Chondrocyte (in vitro differentiated cells): ENCODE data around the gene ICOS. TPM values are rescaled to one million over a fixed set of nuclear protein-coding genes. Genes with fewer than 3 reads are reported as not detected.
"Not testable (repeated sequence)": the region's sequence is repeated elsewhere in the genome, so short reads cannot be mapped to it uniquely, and the experiment has no call there.

Source experiments
- DNase-seq: peaks from one replicate; pipeline ENCODE4 v3.0.0; 2021; ENCODE audit warnings: mixed read lengths, low spot score
- H3K27ac Mint-ChIP-seq: one replicate; pipeline ENCODE4 v1.8.0; 2021; ENCODE audit warnings: mild to moderate bottlenecking, moderate library complexity, mixed read lengths; ENCODE audit not compliant: unreplicated experiment
- H3K27me3 Mint-ChIP-seq: 2 replicates; pipeline ENCODE4 v1.8.0; 2021; ENCODE audit warnings: low read depth, mixed read lengths
- H3K36me3 Mint-ChIP-seq: 2 replicates; pipeline ENCODE4 v1.8.0; 2021; ENCODE audit warnings: low read depth, mixed read lengths
- H3K4me1 Mint-ChIP-seq: 2 replicates; pipeline ENCODE4 v1.8.0; 2021; ENCODE audit warnings: low read depth, mild to moderate bottlenecking, mixed read lengths
- H3K4me3 Mint-ChIP-seq: one replicate; pipeline ENCODE4 v1.8.0; 2021; ENCODE audit warnings: mild to moderate bottlenecking, moderate library complexity, mixed read lengths; ENCODE audit not compliant: unreplicated experiment
- H3K9me3 Mint-ChIP-seq: 2 replicates; pipeline ENCODE4 v1.8.0; 2021; ENCODE audit warnings: low read depth, mixed read lengths
- total RNA-seq: library from RNA; stranded (reverse); gene quantifications from 3 replicates; pipeline ENCODE4 v1.2.1, GENCODE V29; 2021
- TF ChIP-seq, protein P1 (sequence below): fragments of 200-600 bp; sonication (generic); IDR thresholded peaks from 2 replicates; pipeline ENCODE4 v1.5.0; 2021; ENCODE audit warnings: antibody characterized with exemption, mild to moderate bottlenecking, moderate library complexity

ICOS gene
- total RNA-seq, 1 donor from 2014 or later = not detected

DNA sequence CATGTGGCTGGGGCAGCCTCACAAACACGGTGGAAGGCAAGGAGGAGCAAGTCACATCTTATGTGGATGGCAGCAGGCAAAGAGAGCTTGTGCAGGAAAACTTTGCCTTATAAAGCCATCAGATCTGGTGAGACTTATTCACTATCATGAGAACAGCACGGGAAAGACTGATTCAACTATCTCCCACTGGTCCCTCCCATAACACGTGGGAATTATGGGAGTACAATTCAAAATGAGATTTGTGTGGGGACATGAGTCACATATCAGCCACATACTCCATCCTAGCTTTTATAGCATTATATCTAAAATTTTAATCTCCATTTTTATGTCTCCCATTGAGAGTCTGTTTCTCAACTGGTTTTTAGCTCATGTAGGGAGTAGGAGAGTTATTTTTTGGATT, 45.7 kb downstream of the ICOS start:
- Mint-ChIP-seq H3K27ac (no peak overlapping the region), H3K9me3 (no peaks in the 10 kb centered on the region), H3K27me3 (peaks cover 26% of the 10 kb centered on the region), H3K4me1 (peaks cover 3% of the 10 kb centered on the region), H3K36me3 (no peaks in the 10 kb centered on the region), H3K4me3 (no peak overlapping the region)
- TF ChIP-seq, protein P1, sequence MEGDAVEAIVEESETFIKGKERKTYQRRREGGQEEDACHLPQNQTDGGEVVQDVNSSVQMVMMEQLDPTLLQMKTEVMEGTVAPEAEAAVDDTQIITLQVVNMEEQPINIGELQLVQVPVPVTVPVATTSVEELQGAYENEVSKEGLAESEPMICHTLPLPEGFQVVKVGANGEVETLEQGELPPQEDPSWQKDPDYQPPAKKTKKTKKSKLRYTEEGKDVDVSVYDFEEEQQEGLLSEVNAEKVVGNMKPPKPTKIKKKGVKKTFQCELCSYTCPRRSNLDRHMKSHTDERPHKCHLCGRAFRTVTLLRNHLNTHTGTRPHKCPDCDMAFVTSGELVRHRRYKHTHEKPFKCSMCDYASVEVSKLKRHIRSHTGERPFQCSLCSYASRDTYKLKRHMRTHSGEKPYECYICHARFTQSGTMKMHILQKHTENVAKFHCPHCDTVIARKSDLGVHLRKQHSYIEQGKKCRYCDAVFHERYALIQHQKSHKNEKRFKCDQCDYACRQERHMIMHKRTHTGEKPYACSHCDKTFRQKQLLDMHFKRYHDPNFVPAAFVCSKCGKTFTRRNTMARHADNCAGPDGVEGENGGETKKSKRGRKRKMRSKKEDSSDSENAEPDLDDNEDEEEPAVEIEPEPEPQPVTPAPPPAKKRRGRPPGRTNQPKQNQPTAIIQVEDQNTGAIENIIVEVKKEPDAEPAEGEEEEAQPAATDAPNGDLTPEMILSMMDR = no peak
- no peak for DNase-seq

- H3K4me1 Mint-ChIP-seq = peaks cover 7% of the 10 kb centered on the region
- TF ChIP-seq, protein P1 = no peak
- no peaks in the 10 kb centered on the region for H3K36me3 Mint-ChIP-seq
- H3K4me3 Mint-ChIP-seq = no peak overlapping the region
- peaks cover 26% of the 10 kb centered on the region for H3K27me3 Mint-ChIP-seq
- no peaks in the 10 kb centered on the region for H3K9me3 Mint-ChIP-seq
- H3K27ac Mint-ChIP-seq = no peak overlapping the region
- DNase-seq = no peak
Measured at GRCh38 chr2:203983064-203983715, 46.6 kb downstream of the ICOS start.

DNA sequence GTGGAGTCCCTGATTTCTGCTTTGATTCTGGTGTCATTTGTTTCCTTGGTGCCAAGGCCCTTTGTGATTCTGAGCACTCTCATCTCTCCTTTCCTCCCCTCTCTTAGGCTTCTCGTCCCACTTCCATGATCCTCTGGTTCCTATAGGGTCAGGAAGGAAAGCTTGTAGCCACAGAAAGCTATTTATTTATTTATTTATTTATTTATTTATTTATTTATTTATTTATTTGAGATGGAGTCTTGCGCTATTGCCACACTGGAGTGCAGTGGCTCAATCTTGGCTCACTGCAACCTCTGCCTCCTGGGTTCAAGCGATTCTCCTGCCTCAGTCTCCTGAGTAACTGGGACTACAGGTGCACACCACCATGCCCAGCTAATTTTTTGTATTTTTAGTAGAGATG, 49.4 kb downstream of the ICOS start:
- DNase-seq, H3K9me3 Mint-ChIP-seq, H3K36me3 Mint-ChIP-seq, H3K4me3 Mint-ChIP-seq, H3K4me1 Mint-ChIP-seq, H3K27ac Mint-ChIP-seq: not testable (repeated sequence)
- H3K27me3 Mint-ChIP-seq = peaks cover 25% of the 10 kb centered on the region

DNA sequence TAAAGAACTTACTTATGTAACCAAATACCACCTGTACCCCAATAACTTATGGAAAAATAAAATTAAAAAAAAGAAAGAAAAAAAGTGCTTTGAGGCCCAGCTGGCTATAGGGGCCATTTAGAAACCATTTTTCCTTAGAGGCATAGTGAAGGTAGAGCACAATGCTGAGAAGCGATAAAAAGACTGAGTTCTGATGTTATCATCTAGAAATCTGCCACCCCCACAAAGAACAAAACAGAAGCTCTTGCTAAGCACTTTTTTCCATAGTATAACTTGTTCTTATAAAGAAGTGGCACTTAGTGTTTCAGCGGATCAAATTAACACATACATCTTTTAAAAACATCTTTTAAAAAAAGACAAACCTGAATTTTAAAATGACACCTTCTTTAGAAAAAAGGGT, 51.4 kb downstream of the ICOS start:
- Mint-ChIP-seq H3K9me3 (no peaks in the 10 kb centered on the region), H3K36me3 (no peaks in the 10 kb centered on the region), H3K27ac (no peak overlapping the region), H3K27me3 (peaks cover 16% of the 10 kb centered on the region), H3K4me3 (no peak overlapping the region), H3K4me1 (peaks cover 7% of the 10 kb centered on the region)
- TF ChIP-seq, protein P1 = no peak
- no peak for DNase-seq

DNA sequence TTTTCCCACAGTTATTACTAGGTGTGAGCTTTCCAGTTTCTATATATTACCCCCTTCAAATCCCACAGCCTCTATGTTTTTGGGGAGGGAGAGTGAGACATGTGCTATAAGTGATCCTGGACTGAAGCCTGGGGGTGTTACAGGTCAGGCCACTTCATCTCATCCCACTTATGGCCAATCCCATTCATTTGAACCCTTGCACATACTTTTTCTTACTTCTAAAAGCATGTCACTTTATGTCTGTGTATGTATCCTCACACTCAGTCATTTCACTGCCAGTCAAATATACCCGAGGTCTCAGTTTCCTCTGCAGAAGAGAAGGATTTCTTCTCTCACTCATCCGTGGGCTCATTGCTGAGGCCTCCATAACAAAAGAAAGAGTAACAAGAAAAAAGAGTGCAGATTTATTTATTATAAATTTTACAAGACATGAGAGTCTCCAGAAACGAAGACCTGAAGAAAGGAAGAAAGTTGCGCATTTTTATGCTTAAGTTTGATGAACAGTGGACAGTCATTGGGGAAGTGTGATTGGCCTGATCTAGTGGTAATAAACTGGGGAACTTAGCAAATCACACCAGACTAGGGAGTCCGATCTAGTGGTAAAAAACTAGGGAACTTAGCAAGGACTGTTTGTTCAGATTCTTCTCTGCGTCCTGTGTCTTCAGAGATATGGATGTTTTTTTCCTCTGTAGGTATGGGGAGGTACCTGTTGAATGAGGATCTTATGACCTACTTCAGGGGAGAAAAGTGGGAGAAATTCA, 52.1 kb downstream of the ICOS start:
- TF ChIP-seq, protein P1 = no peak
- H3K27me3 Mint-ChIP-seq = peaks cover 15% of the 10 kb centered on the region
- H3K27ac Mint-ChIP-seq = no peak overlapping the region
- no peaks in the 10 kb centered on the region for H3K36me3 Mint-ChIP-seq
- no peak for DNase-seq
- peaks cover 7% of the 10 kb centered on the region for H3K4me1 Mint-ChIP-seq
- no peaks in the 10 kb centered on the region for H3K9me3 Mint-ChIP-seq
- no peak overlapping the region for H3K4me3 Mint-ChIP-seq

DNA sequence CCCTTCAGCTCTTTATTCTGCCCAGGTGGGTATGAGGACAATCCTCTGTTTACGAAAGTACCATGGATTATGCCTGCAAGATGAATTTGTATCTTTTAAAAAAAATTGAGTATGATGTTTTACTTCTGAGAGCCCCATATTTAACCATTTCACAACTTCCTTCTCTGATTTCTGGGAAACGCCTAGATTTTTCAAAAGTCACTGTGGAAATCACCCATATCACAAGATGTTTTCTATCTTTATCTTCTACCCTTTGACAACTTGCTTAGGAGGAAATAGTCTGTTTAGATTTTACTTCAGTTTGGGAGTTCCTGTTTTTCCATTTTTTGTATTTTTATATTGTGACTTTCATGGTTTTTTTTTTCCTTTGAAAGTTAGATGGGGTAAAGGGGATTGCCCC, 53.0 kb downstream of the ICOS start:
- H3K4me3 Mint-ChIP-seq = no peak overlapping the region
- H3K27ac Mint-ChIP-seq = no peak overlapping the region
- no peaks in the 10 kb centered on the region for H3K36me3 Mint-ChIP-seq
- peaks cover 7% of the 10 kb centered on the region for H3K4me1 Mint-ChIP-seq
- DNase-seq = no peak
- no peaks in the 10 kb centered on the region for H3K9me3 Mint-ChIP-seq
- TF ChIP-seq, protein P1 = no peak
- H3K27me3 Mint-ChIP-seq = peaks cover 9% of the 10 kb centered on the region
